NCI-H2081 (cell line): ENCODE data around the gene IFNA10.
"Not testable (repeated sequence)": the region's sequence is repeated elsewhere in the genome, so short reads cannot be mapped to it uniquely, and the experiment has no call there.

Source experiments
- DNase-seq, 2 experiments: peaks; one replicate each; lab custom pipeline; 2025; lab: John Stamatoyannopoulos, UW

IFNA10 gene

GRCh38 chr9:21207043-21207442, at the start of gene IFNA10:
IFNA10 (minus strand) TSS chr9:21207143; CDS start chr9:21207097, 46 bp downstream.
- DNase-seq: not testable (repeated sequence)

- no peak for DNase-seq
Measured at GRCh38 chr9:21255538-21256212, 48.7 kb upstream of the IFNA10 start.

GRCh38 chr9:21252721-21253547, 46.0 kb upstream of the IFNA10 start:
- DNase-seq: peak; percentile 51 to 75

GRCh38 chr9:21251638-21252037, 44.7 kb upstream of the IFNA10 start:
- no peak for DNase-seq

- DNase-seq: no peak
Measured at GRCh38 chr9:21251190-21251589, 44.2 kb upstream of the IFNA10 start.

- DNase-seq: no peak
Measured at GRCh38 chr9:21244836-21245235, 37.9 kb upstream of the IFNA10 start.

GRCh38 chr9:21239911-21240310, 33.0 kb upstream of the IFNA10 start, which contains the start of gene IFNA14:
IFNA14 (minus strand) TSS chr9:21240005; CDS start chr9:21239935, 70 bp downstream.
- no peak for DNase-seq

GRCh38 chr9:21236360-21236714, 29.4 kb upstream of the IFNA10 start:
- not testable (repeated sequence) for DNase-seq

GRCh38 chr9:21235468-21236359, 28.8 kb upstream of the IFNA10 start:
- peak; percentile 64 to 71 for DNase-seq

- no peak for DNase-seq
Measured at GRCh38 chr9:21234153-21234687, 27.3 kb upstream of the IFNA10 start.

- no peak for DNase-seq
Measured at GRCh38 chr9:21233258-21233657, 26.3 kb upstream of the IFNA10 start.

- no peak for DNase-seq
Measured at GRCh38 chr9:21228122-21228521, 21.2 kb upstream of the IFNA10 start, which contains the start of gene IFNA17. IFNA17 (minus strand) TSS chr9:21228222; CDS start chr9:21228173, 49 bp downstream.

- not testable (repeated sequence) for DNase-seq
Measured at GRCh38 chr9:21217211-21217610, 10.3 kb upstream of the IFNA10 start, which contains the start of gene IFNA16. IFNA16 (minus strand) TSS chr9:21217311; CDS start chr9:21217305, 6 bp downstream.

- peak in 1 of 2 experiments; percentile 12 for DNase-seq
Measured at GRCh38 chr9:21213411-21214326, 6.7 kb upstream of the IFNA10 start.

- not testable (repeated sequence) for DNase-seq
Measured at GRCh38 chr9:21212160-21212559, 5.2 kb upstream of the IFNA10 start.

GRCh38 chr9:21210782-21211181, 3.8 kb upstream of the IFNA10 start:
- DNase-seq: not testable (repeated sequence)

GRCh38 chr9:21210311-21210710, 3.4 kb upstream of the IFNA10 start:
- DNase-seq: no peak

- no peak for DNase-seq
Measured at GRCh38 chr9:21205204-21205603, 1.7 kb downstream of the IFNA10 start.

- not testable (repeated sequence) for DNase-seq
Measured at GRCh38 chr9:21202105-21202504, 4.8 kb downstream of the IFNA10 start, which contains the start of gene IFNA7. IFNA7 (minus strand) TSS chr9:21202205; CDS start chr9:21202165, 40 bp downstream.
